ENCODE measurements around the gene HIF1A.

GRCh38 chr14:61747342-61747741 lies 52.0 kb downstream of the HIF1A start:
- TF ChIP-seq CTCF (IDR thresholded peaks at IDR 0.05) (no peak), POLR2A (IDR thresholded peaks at IDR 0.05) (no peak)

Data from heart left ventricle (tissue), 13 donors.